ENCODE measurements around the gene TMEM80.

DNA sequence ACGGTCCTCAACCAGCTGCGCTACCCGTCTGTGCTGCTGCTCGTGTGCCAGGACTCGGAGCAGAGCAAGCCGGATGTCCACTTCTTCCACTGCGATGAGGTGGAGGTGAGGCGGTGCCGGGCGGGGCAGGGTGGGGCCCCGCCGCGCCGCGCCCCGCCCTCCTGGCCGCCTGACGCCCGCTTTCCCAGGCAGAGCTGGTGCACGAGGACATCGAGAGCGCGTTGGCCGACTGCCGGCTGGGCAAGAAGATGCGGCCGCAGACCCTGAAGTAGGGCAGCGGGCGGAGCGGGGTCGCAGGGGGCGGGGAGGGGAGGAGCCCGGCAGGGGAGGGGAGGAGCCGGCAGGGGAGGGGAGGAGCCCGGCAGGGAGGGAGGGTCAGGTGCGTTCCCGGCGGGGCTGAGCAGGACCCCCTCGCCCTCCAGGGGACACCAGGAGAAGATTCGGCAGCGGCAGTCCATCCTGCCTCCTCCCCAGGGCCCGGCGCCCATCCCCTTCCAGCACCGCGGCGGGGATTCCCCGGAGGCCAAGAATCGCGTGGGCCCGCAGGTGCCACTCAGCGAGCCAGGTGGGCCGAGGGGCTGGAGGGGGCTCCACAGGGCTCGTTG is 25.1 kb downstream of the TMEM80 start:
- TF ChIP-seq, protein P1, sequence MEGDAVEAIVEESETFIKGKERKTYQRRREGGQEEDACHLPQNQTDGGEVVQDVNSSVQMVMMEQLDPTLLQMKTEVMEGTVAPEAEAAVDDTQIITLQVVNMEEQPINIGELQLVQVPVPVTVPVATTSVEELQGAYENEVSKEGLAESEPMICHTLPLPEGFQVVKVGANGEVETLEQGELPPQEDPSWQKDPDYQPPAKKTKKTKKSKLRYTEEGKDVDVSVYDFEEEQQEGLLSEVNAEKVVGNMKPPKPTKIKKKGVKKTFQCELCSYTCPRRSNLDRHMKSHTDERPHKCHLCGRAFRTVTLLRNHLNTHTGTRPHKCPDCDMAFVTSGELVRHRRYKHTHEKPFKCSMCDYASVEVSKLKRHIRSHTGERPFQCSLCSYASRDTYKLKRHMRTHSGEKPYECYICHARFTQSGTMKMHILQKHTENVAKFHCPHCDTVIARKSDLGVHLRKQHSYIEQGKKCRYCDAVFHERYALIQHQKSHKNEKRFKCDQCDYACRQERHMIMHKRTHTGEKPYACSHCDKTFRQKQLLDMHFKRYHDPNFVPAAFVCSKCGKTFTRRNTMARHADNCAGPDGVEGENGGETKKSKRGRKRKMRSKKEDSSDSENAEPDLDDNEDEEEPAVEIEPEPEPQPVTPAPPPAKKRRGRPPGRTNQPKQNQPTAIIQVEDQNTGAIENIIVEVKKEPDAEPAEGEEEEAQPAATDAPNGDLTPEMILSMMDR (conservative IDR thresholded peaks at IDR 0.05; ENCODE audit: low read depth, low read length): no peak
- no peak for TF ChIP-seq EZH2 (IDR thresholded peaks at IDR 0.05; ENCODE audit: borderline replicate concordance, low read depth, low read length, poor library complexity, severe bottlenecking)
